HAP-1 (cell line): ENCODE data around the gene RPL4.
"Not testable (repeated sequence)": the region's sequence is repeated elsewhere in the genome, so short reads cannot be mapped to it uniquely, and the experiment has no call there.

Experiments used
- DNase-seq, 2 experiments: peaks; one replicate each; pipeline ENCODE4 v3.0.0-alpha.2; 2016 to 2020; ENCODE audit warnings: low spot score in 2 of 2
- H3K27me3 ChIP-seq: fragments of 250-450 bp; sonication (Bioruptor Pico); 2 replicates; pipeline ENCODE4 v1.5.1; 2020; ENCODE audit warnings: low read depth, mild to moderate bottlenecking, moderate library complexity
- H3K36me3 ChIP-seq: fragments of 250-450 bp; sonication (Bioruptor Pico); replicated peaks from 2 replicates; pipeline ENCODE4 v1.5.1; 2020; ENCODE audit warnings: mild to moderate bottlenecking
- H3K4me1 ChIP-seq: fragments of 250-450 bp; sonication (Bioruptor Pico); 2 replicates; pipeline ENCODE4 v1.5.1; 2020; ENCODE audit warnings: mild to moderate bottlenecking
- H3K4me3 ChIP-seq: fragments of 250-450 bp; sonication (Bioruptor Pico); 2 replicates; pipeline ENCODE4 v1.5.1; 2020; ENCODE audit warnings: mild to moderate bottlenecking, moderate library complexity
- H3K9me3 ChIP-seq: fragments of 250-450 bp; sonication (Bioruptor Pico); 2 replicates; pipeline ENCODE4 v1.5.1; 2020; ENCODE audit warnings: mild to moderate bottlenecking, moderate library complexity
- in situ Hi-C: fragments of 300-500 bp; cut with MboI; formaldehyde crosslinking; loops from 3 replicates; pipeline ENCODE4 v1.14.3; 2020; ENCODE audit warnings: low sequenced_read_pairs, inconsistent platforms, mixed read lengths

Gene RPL4

GRCh38 chr15:66504563-66505429 lies at the start of gene RPL4, which contains the start of gene ZWILCH:
Gene RPL4 (minus strand): TSS chr15:66504855. CDS start chr15:66504790, 65 bp downstream.
Gene ZWILCH (plus strand): TSS chr15:66505326. CDS start chr15:66505339, 13 bp downstream.
- Histone ChIP-seq H3K27me3 (no peaks in the 10 kb centered on the region), H3K36me3 (peaks cover 59% of the 10 kb centered on the region), H3K4me3 (peak within 1 kb of the TSS; percentile 92), H3K4me1 (peaks cover 14% of the 10 kb centered on the region), H3K9me3 (no peaks in the 10 kb centered on the region)
- peak; percentile 87 to 95 for DNase-seq
- in situ Hi-C loops, result no loop called here

- H3K4me3 ChIP-seq, result no peak overlapping the region
- H3K9me3 ChIP-seq, result no peaks in the 10 kb centered on the region
- H3K36me3 ChIP-seq, result peaks cover 42% of the 10 kb centered on the region
- no peak for DNase-seq
- in situ Hi-C loops, result no loop called here
- H3K27me3 ChIP-seq, result no peaks in the 10 kb centered on the region
- H3K4me1 ChIP-seq, result peaks cover 3% of the 10 kb centered on the region; the same call in 1 of the 2 replicates
Measured at GRCh38 chr15:66545255-66545654, 40.6 kb upstream of the RPL4 start.

GRCh38 chr15:66542896-66543295 lies 38.2 kb upstream of the RPL4 start:
- in situ Hi-C loops, result no loop called here
- H3K36me3 ChIP-seq, result peaks cover 45% of the 10 kb centered on the region
- DNase-seq, result no peak
- no peak overlapping the region for H3K4me3 ChIP-seq
- no peaks in the 10 kb centered on the region for H3K27me3 ChIP-seq
- H3K9me3 ChIP-seq, result no peaks in the 10 kb centered on the region
- H3K4me1 ChIP-seq, result peaks cover 3% of the 10 kb centered on the region; the same call in 1 of the 2 replicates

DNA sequence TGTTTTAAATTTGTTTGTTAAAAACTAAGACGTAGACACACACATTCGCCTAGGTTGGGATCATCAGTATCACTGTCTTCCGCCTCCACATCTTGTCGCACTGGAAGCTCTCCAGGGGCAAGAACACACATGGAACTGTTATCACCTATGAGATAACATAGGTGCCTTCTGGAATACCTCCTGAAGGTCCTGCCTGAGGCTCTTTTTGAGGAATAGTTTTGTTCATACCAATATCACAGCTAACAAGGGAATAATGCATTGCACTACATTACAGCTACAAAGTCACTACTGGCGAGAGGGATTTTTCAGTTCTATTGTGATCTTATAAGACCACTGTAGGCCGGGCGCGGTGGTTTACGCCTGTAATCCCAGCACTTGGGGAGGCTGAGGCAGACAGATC lies 30.4 kb upstream of the RPL4 start:
- in situ Hi-C loops, result no loop called here
- Histone ChIP-seq H3K27me3 (no peaks in the 10 kb centered on the region), H3K4me1 (no peaks in the 10 kb centered on the region), H3K36me3 (peaks cover 56% of the 10 kb centered on the region), H3K9me3 (no peaks in the 10 kb centered on the region), H3K4me3 (no peak overlapping the region)
- DNase-seq, result no peak

DNA sequence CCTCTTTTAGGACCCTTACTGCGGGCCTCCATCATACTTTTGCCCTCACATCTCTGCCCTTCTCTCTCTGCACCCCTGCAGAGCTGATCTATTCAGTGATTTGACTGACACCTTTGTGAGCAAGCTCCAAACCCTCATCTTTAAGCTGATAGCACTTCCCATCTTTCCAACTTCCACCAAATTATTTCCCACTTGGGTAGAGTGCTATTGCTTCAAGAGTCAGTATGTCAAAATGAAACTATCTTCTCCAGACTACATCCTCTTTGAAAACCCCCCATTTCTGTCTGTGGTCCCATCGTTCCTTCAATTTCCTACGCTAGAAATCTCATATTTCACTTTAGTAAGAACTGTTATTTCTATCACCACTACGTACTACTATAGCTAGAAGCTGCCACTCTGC lies 20.2 kb upstream of the RPL4 start:
- H3K4me3 ChIP-seq, result no peak overlapping the region
- no peak for DNase-seq
- H3K4me1 ChIP-seq, result no peaks in the 10 kb centered on the region
- H3K27me3 ChIP-seq, result no peaks in the 10 kb centered on the region
- in situ Hi-C loops, result no loop called here
- H3K9me3 ChIP-seq, result no peaks in the 10 kb centered on the region
- H3K36me3 ChIP-seq, result peaks cover 78% of the 10 kb centered on the region

GRCh38 chr15:66523926-66524325 lies 19.3 kb upstream of the RPL4 start:
- peaks cover 80% of the 10 kb centered on the region for H3K36me3 ChIP-seq
- in situ Hi-C loops, result no loop called here
- no peak for DNase-seq

GRCh38 chr15:66515901-66516322 lies 11.3 kb upstream of the RPL4 start:
- DNase-seq, result no peak
- peaks cover 75% of the 10 kb centered on the region for H3K36me3 ChIP-seq

More at GRCh38 chr15:66523926-66524325, 19.3 kb upstream of the RPL4 start:
- H3K9me3 ChIP-seq, result no peaks in the 10 kb centered on the region
- H3K4me3 ChIP-seq, result no peak overlapping the region
- H3K27me3 ChIP-seq, result no peaks in the 10 kb centered on the region
- H3K4me1 ChIP-seq, result no peaks in the 10 kb centered on the region

DNA sequence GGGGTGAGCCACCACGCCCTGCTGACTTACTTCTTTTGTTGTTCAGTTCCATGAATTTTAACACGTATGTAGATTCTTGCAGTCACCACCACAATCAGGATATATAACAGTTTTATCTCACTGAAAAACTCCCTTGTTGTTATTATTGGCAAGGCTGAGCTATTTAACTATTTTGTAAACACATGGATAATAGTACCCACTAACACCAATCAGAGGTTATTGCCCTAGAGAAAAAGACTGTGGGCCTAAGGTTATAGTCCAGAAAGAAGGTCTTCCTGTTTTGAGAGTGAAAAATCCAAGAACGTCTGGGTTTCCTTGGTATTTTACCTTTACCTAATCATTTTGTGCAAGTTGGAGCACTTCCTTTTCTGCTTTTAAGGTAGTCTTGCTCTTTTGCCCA lies 9.9 kb upstream of the RPL4 start:
- Histone ChIP-seq H3K27me3 (no peaks in the 10 kb centered on the region), H3K36me3 (peaks cover 68% of the 10 kb centered on the region), H3K9me3 (no peaks in the 10 kb centered on the region), H3K4me3 (no peak overlapping the region), H3K4me1 (no peaks in the 10 kb centered on the region)
- in situ Hi-C loops, result no loop called here
- no peak for DNase-seq

More at GRCh38 chr15:66515901-66516322, 11.3 kb upstream of the RPL4 start:
- Histone ChIP-seq H3K9me3 (no peaks in the 10 kb centered on the region), H3K4me3 (no peak overlapping the region), H3K4me1 (no peaks in the 10 kb centered on the region), H3K27me3 (no peaks in the 10 kb centered on the region)
- in situ Hi-C loops, result no loop called here

- DNase-seq, result no peak
- no peaks in the 10 kb centered on the region for H3K9me3 ChIP-seq
- H3K4me3 ChIP-seq, result no peak overlapping the region
- H3K36me3 ChIP-seq, result peaks cover 40% of the 10 kb centered on the region
- H3K27me3 ChIP-seq, result no peaks in the 10 kb centered on the region
- H3K4me1 ChIP-seq, result 0 out of 2 replicates have a peak, but pooled peaks cover 2% of the 10 kb centered on the region
- in situ Hi-C loops, result no loop called here
Measured at GRCh38 chr15:66508293-66508883, 3.7 kb upstream of the RPL4 start.

DNA sequence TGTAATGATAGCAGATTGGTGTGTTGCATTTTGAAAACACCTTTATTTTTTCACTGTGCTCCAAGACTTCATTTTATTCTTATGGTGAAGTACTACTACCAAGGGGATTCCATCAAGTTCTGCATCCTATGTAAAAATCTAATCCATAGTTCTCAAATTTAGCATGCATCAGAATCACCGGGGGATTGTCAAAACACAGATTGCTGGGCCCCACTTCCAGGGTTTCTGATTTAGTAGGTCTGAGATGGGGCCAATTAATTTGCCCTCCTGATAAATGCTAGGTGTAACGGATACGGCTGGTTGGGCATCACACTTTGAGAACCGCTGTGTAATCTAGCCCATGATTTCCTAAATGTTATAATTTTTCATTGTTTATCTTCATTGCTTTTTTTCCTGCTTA lies 1.2 kb upstream of the RPL4 start:
- Histone ChIP-seq H3K36me3 (peaks cover 54% of the 10 kb centered on the region), H3K27me3 (no peaks in the 10 kb centered on the region), H3K4me3 (peak overlapping the region; percentile 92), H3K9me3 (no peaks in the 10 kb centered on the region), H3K4me1 (peaks cover 14% of the 10 kb centered on the region)
- no peak for DNase-seq
- in situ Hi-C loops, result no loop called here

DNA sequence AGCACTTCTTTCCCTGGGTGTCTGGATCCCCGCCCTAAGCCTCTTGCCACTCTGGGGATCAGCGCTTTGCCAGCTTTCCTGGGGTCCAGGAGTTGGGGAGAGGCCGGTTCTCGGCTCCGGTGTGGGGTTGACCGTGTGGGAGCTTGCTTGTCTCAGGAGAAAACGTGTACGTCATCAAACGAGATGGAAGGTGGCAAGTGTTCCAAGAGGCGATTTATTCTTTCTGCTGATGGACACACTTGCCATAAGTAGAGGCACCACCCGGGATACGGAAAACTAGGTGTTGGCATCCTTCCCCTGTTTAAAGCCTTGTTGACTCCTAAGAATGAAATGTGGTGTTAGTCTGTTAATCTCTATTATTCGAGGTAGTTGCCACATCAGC lies 766 bp upstream of the RPL4 start:
- in situ Hi-C loops, result no loop called here
- Histone ChIP-seq H3K9me3 (no peaks in the 10 kb centered on the region), H3K4me3 (peak overlapping the region; percentile 92), H3K4me1 (peaks cover 14% of the 10 kb centered on the region), H3K36me3 (peaks cover 54% of the 10 kb centered on the region), H3K27me3 (no peaks in the 10 kb centered on the region)
- DNase-seq, result no peak

- DNase-seq, result no peak
- H3K4me3 ChIP-seq, result peak overlapping the region; percentile 92
- H3K36me3 ChIP-seq, result peaks cover 62% of the 10 kb centered on the region
- in situ Hi-C loops, result no loop called here
- peaks cover 14% of the 10 kb centered on the region for H3K4me1 ChIP-seq
- H3K9me3 ChIP-seq, result no peaks in the 10 kb centered on the region
- H3K27me3 ChIP-seq, result no peaks in the 10 kb centered on the region
Measured at GRCh38 chr15:66503780-66504562, 684 bp downstream of the RPL4 start.

DNA sequence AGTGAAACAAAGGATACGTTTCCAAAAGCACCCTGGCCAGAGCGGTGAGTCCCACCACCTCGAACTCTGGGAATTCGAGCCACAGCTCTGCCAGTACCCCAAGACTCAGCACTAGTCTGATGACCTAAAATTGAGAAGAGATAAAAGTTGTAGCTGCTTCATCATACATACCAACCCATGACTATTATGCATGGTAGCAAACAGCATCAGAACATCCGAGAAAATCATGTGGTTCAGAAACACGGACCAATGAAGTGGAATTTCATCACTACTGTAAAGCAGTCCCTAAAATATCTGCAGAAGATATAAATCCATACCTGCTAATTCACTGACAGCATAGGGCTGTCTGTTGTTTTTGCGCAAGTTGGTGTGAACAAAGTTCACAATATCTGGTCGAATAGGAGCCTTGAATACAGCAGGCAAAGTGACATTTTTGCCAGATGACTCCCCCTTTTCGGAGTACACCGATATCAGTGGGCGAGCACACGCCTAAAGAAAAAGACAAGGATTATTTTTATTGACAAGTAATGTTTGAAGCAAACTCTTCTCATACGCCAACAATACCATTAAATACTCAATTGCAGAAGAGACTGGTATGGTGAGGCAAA lies 1.5 kb downstream of the RPL4 start:
- DNase-seq, H3K27me3 ChIP-seq, in situ Hi-C loops, H3K9me3 ChIP-seq: not testable (repeated sequence)
- Histone ChIP-seq H3K36me3 (peaks cover 64% of the 10 kb centered on the region), H3K4me3 (peak overlapping the region; percentile 92), H3K4me1 (peaks cover 14% of the 10 kb centered on the region)
